Liver (tissue), 3 donors: ENCODE data around the gene HTR2A.

Experiments
- ATF3 ChIP-seq: IDR thresholded peaks from 2 replicates; pipeline ENCODE4 v1.6.1; 2016; ENCODE audit warnings: antibody characterized with exemption
- CTCF ChIP-seq: fragments of 150-350 bp; IDR thresholded peaks from 2 replicates; pipeline ENCODE4 v1.5.1; 2017; ENCODE audit warnings: improper control_type of control experiment, low read depth, low read length; ENCODE audit not compliant: missing input control
- EGR1 ChIP-seq, 2 donors: IDR thresholded peaks; 2 replicates each; pipeline ENCODE4 v1.6.1; 2016 to 2018; ENCODE audit warnings: antibody characterized with exemption in 2 of 2, low read depth in 2 of 2
- FOXA1 ChIP-seq: IDR thresholded peaks from 2 replicates; pipeline ENCODE4 v1.6.1; 2016; ENCODE audit warnings: antibody characterized with exemption
- GABPA ChIP-seq, 2 donors: IDR thresholded peaks in 1 of 2; conservative IDR thresholded peaks in 1 of 2; 2 replicates each; pipeline ENCODE4 v1.6.1; 2016; ENCODE audit warnings: antibody characterized with exemption in 2 of 2, mild to moderate bottlenecking in 1 of 2, moderate library complexity in 1 of 2
- HNF4G ChIP-seq: IDR thresholded peaks from 2 replicates; pipeline ENCODE4 v1.6.1; 2016; ENCODE audit warnings: antibody characterized with exemption
- JUND ChIP-seq, 2 donors: IDR thresholded peaks; 2 replicates each; pipeline ENCODE4 v1.6.1; 2016; ENCODE audit warnings: antibody characterized with exemption in 2 of 2
- MAX ChIP-seq: IDR thresholded peaks from 2 replicates; pipeline ENCODE4 v1.6.1; 2016; ENCODE audit warnings: antibody characterized with exemption
- RAD21 ChIP-seq, 2 donors: IDR thresholded peaks; 2 replicates each; pipeline ENCODE4 v1.6.1; 2016; ENCODE audit warnings: antibody characterized with exemption in 2 of 2, mild to moderate bottlenecking in 2 of 2
- RXRA ChIP-seq, 2 donors: IDR thresholded peaks; 2 replicates each; pipeline ENCODE4 v1.6.1; 2017 to 2018; ENCODE audit warnings: antibody characterized with exemption in 2 of 2, mild to moderate bottlenecking in 1 of 2
- SP1 ChIP-seq: IDR thresholded peaks from 2 replicates; pipeline ENCODE4 v1.6.1; 2018; ENCODE audit warnings: antibody characterized with exemption, mild to moderate bottlenecking
- YY1 ChIP-seq: IDR thresholded peaks from 2 replicates; pipeline ENCODE4 v1.6.1; 2016; ENCODE audit warnings: antibody characterized with exemption, mild to moderate bottlenecking
- donor health status: healthy.
- donor health status: healthy.

GRCh38 chr13:46830405-46831005 is 66.3 kb downstream of the HTR2A start:
- no peak for TF ChIP-seq ATF3
- no peak for TF ChIP-seq CTCF
- no peak for TF ChIP-seq GABPA (IDR thresholded peaks at IDR 0.05 in 1 of 2, conservative IDR thresholded peaks at IDR 0.05 in 1 of 2)
- no peak for TF ChIP-seq SP1
- TF ChIP-seq EGR1 (IDR thresholded peaks at IDR 0.05; ENCODE audit: low read depth in 2 of 2), result no peak
- no peak for TF ChIP-seq YY1
- no peak for TF ChIP-seq RAD21 (IDR thresholded peaks at IDR 0.05)
- TF ChIP-seq FOXA1, result no peak
- no peak for TF ChIP-seq HNF4G
- TF ChIP-seq MAX, result no peak
- TF ChIP-seq RXRA (IDR thresholded peaks at IDR 0.05), result no peak
- no peak for TF ChIP-seq JUND (IDR thresholded peaks at IDR 0.05)
